ENCODE measurements around the gene SPEN. TPM values are rescaled to one million over a fixed set of nuclear protein-coding genes. Genes with fewer than 3 reads are reported as not detected.
"Not testable (repeated sequence)": the region's sequence is repeated elsewhere in the genome, so short reads cannot be mapped to it uniquely, and the experiment has no call there.

Gene SPEN
- total and polyA plus RNA-seq, 2 experiments from 2014 or later, result 25.8 to 31.6 TPM

GRCh38 chr1:15803380-15803779 is 44.1 kb upstream of the SPEN start:
- Histone ChIP-seq H3K9me3 (ENCODE audit: low read depth) (no peaks in the 10 kb centered on the region), H3K4me1 (ENCODE audit: low read depth) (peaks cover 17% of the 10 kb centered on the region), H3K27me3 (no peaks in the 10 kb centered on the region), H3K4me3 (no peak overlapping the region), H3K36me3 (no peaks in the 10 kb centered on the region), H3K27ac (no peak overlapping the region)
- peak; percentile 41 to 61 for DNase-seq (ENCODE audit: low read depth in 1 of 2, low spot score in 1 of 2)
- TF ChIP-seq CTCF (IDR thresholded peaks at IDR 0.05; ENCODE audit: low read depth, low read length), result peak; percentile 32

- Histone ChIP-seq H3K4me1 (ENCODE audit: low read depth) (peaks cover 17% of the 10 kb centered on the region), H3K9me3 (ENCODE audit: low read depth) (no peaks in the 10 kb centered on the region), H3K36me3 (no peaks in the 10 kb centered on the region), H3K27me3 (no peaks in the 10 kb centered on the region), H3K27ac (no peak overlapping the region), H3K4me3 (no peak overlapping the region)
- no peak for DNase-seq (ENCODE audit: low read depth in 1 of 2, low spot score in 1 of 2)
- TF ChIP-seq CTCF (IDR thresholded peaks at IDR 0.05; ENCODE audit: low read depth, low read length), result no peak
Observed at GRCh38 chr1:15804060-15804459, 43.4 kb upstream of the SPEN start.

- Histone ChIP-seq H3K36me3 (no peaks in the 10 kb centered on the region), H3K4me1 (ENCODE audit: low read depth) (peaks cover 4% of the 10 kb centered on the region), H3K27ac (no peak overlapping the region), H3K9me3 (ENCODE audit: low read depth) (no peaks in the 10 kb centered on the region), H3K4me3 (no peak overlapping the region), H3K27me3 (no peaks in the 10 kb centered on the region)
- TF ChIP-seq CTCF (IDR thresholded peaks at IDR 0.05; ENCODE audit: low read depth, low read length), result no peak
- DNase-seq (ENCODE audit: low read depth in 1 of 2, low spot score in 1 of 2), result no peak
Observed at GRCh38 chr1:15807121-15807520, 40.4 kb upstream of the SPEN start.

- not testable (repeated sequence) for DNase-seq (ENCODE audit: low read depth in 1 of 2, low spot score in 1 of 2); H3K27ac ChIP-seq; H3K4me3 ChIP-seq; H3K9me3 ChIP-seq (ENCODE audit: low read depth); H3K27me3 ChIP-seq; H3K36me3 ChIP-seq; H3K4me1 ChIP-seq (ENCODE audit: low read depth)
Observed at GRCh38 chr1:15807549-15807948, 40.0 kb upstream of the SPEN start, which contains the start of gene UQCRHL. UQCRHL (minus strand) TSS chr1:15807649; CDS start chr1:15807649, 0 bp downstream.

- H3K4me1 ChIP-seq (ENCODE audit: low read depth), result peaks cover 2% of the 10 kb centered on the region
- TF ChIP-seq CTCF (IDR thresholded peaks at IDR 0.05; ENCODE audit: low read depth, low read length), result no peak
- H3K27ac ChIP-seq, result no peak overlapping the region
- H3K9me3 ChIP-seq (ENCODE audit: low read depth), result no peaks in the 10 kb centered on the region
- H3K4me3 ChIP-seq, result no peak overlapping the region
- H3K36me3 ChIP-seq, result no peaks in the 10 kb centered on the region
- DNase-seq (ENCODE audit: low read depth in 1 of 2, low spot score in 1 of 2), result no peak
- H3K27me3 ChIP-seq, result no peaks in the 10 kb centered on the region
Observed at GRCh38 chr1:15808955-15809354, 38.6 kb upstream of the SPEN start.

- DNase-seq (ENCODE audit: low read depth in 1 of 2, low spot score in 1 of 2), result no peak
- no peak overlapping the region for H3K27ac ChIP-seq
- TF ChIP-seq CTCF (IDR thresholded peaks at IDR 0.05; ENCODE audit: low read depth, low read length), result no peak
Observed at GRCh38 chr1:15810073-15810472, 37.4 kb upstream of the SPEN start.

More at GRCh38 chr1:15810073-15810472, 37.4 kb upstream of the SPEN start:
- no peaks in the 10 kb centered on the region for H3K4me1 ChIP-seq (ENCODE audit: low read depth)
- no peaks in the 10 kb centered on the region for H3K9me3 ChIP-seq (ENCODE audit: low read depth)
- H3K4me3 ChIP-seq, result no peak overlapping the region
- no peaks in the 10 kb centered on the region for H3K36me3 ChIP-seq
- no peaks in the 10 kb centered on the region for H3K27me3 ChIP-seq
